ENCODE results near the gene TDRD10. TPM values are rescaled to one million over a fixed set of nuclear protein-coding genes. Genes with fewer than 3 reads are reported as not detected.

TDRD10 gene
- total RNA-seq, 1 experiment from 2014 or later, result not detected

DNA sequence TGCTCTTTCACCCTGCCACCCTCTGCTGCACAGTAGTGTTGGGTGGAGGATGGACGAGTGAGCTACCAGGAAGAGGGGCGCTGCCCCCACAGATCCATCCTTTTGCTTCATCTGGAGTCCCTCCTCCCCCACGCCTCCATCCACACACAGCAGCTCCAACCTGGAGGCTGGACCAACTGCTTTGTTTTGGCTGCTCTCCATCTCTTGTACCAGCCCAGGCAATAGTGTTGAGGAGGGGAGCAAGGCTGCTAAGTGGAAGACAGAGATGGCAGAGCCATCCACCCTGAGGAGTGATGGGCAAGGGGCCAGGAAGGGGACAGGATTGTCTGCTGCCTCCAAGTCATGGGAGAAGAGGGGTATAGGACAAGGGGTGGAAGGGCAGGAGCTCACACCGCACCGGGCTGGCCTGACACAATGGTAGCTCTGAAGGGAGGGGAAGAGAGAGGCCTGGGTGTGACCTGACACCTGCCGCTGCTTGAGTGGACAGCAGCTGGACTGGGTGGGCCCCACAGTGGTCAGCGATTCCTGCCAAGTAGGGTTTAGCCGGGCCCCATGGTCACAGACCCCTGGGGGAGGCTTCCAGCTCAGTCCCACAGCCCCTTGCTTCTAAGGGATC is 74.0 kb downstream of the TDRD10 start:
- DNase-seq (ENCODE audit: low read depth in 1 of 2, low spot score in 2 of 2), result no peak

DNA sequence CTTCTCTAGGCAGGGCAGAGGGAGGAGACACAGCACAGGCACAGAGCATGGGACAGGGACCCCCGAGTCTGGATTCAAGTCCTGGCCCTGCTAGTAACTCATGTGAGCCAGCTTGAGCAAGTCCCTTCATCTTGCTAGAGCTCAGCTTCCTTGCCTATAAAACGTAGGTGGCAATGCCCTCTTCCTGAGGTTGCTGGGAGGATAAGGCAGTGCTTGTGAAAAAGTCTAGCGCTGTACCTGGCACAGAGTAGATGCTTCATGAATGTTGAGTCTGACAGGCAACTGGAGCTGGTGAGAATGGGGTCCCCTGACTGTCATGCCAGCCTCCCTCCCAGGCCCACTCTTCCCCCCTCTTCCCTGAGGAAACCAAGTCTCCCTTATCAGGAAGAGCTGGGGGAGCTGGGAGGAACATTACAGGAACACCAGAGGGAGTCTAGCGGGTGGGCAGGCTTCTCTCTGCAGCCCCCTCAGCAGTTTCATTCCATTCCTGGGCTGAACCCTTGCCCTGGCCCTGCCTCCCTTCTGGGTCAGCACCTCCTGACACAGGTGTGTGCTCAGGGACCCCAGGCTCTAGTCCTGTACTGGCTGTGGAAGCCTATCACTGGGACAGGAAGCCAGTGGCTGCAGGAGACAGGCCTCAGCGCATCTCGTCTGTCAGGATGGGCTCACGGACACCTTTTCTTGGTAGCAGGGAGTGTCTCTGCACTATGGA is 75.5 kb downstream of the TDRD10 start:
- H3K27ac ChIP-seq, result no peak overlapping the region
- no peak overlapping the region for H3K4me3 ChIP-seq
- peaks cover 33% of the 10 kb centered on the region for H3K36me3 ChIP-seq
- H3K4me1 ChIP-seq (replicated peaks), result no peaks in the 10 kb centered on the region
- DNase-seq (ENCODE audit: low read depth in 1 of 2, low spot score in 2 of 2), result no peak
- H3K9me3 ChIP-seq (replicated peaks), result no peaks in the 10 kb centered on the region
- H3K27me3 ChIP-seq (replicated peaks), result no peaks in the 10 kb centered on the region; the same call in 1 of the 2 replicates

More for the DNA sequence above, 74.0 kb downstream of the TDRD10 start:
- H3K36me3 ChIP-seq, result peaks cover 21% of the 10 kb centered on the region
- no peaks in the 10 kb centered on the region for H3K9me3 ChIP-seq (replicated peaks)
- no peak overlapping the region for H3K27ac ChIP-seq
- no peak overlapping the region for H3K4me3 ChIP-seq
- H3K4me1 ChIP-seq (replicated peaks), result no peaks in the 10 kb centered on the region
- no peaks in the 10 kb centered on the region; the same call in 1 of the 2 replicates for H3K27me3 ChIP-seq (replicated peaks)

DNA sequence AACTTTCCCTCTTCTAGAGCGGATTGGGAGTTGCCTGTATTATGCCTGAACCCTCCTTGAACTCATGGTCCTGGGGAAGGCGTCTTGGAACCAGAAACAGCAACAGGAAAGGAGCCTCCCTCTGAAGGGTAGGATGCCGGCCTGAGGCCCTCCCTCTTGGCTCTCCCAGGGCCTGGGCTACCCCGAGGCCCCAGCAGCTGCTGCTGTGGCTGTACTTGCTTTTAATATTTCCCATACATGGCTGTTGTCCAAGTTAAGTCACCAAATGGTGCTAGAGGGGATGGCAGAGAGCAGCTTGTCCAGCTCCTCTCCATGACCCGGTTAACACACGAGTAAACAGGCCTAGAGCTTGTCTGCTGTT is 76.0 kb downstream of the TDRD10 start:
- no peak overlapping the region for H3K27ac ChIP-seq
- H3K27me3 ChIP-seq (replicated peaks), result no peaks in the 10 kb centered on the region; the same call in 1 of the 2 replicates
- H3K9me3 ChIP-seq (replicated peaks), result no peaks in the 10 kb centered on the region
- DNase-seq (ENCODE audit: low read depth in 1 of 2, low spot score in 2 of 2), result no peak
- H3K36me3 ChIP-seq, result peaks cover 38% of the 10 kb centered on the region
- H3K4me1 ChIP-seq (replicated peaks), result no peaks in the 10 kb centered on the region
- no peak overlapping the region for H3K4me3 ChIP-seq

DNA sequence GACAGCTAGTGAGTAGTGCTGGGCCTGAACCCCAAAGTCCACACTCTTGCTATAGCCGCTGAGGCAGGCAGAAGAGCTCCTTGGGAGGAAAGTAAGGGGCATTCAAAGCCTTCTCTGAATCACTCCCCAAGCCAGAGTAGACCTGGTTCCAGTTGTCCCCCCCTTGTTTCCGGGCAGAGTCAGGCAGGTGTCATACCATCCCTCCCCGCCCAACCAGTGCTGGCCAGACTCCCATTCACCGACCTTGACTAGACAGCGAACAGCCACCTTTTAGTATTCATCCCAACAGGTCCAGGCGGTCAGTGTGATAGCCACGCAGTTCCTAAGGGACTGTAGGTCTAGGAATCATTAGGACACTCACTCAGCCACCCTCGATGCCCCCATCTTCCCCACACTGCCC is 77.4 kb downstream of the TDRD10 start:
- H3K27me3 ChIP-seq (replicated peaks), result no peaks in the 10 kb centered on the region
- peaks cover 51% of the 10 kb centered on the region for H3K36me3 ChIP-seq
- no peak overlapping the region for H3K27ac ChIP-seq

DNA sequence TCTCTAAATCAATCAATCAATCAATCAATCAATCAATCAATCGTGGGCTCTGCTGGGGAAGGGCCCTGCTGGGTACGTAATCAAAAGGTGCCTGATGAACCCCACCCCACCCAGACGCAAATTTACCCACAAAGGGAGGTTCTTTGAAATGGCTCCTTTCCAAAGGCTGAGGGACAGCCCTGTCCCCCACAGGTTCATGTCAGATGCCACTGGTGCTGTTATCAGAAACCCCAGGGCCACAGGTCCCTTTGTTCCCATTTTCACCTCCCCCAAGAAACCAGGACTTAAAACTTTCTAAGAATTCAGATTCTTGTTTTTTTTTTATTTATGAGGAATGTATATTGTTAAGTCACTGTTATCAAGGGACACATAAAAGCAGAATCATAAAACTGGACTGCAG is 79.7 kb downstream of the TDRD10 start:
- no peaks in the 10 kb centered on the region for H3K4me1 ChIP-seq (replicated peaks)
- no peaks in the 10 kb centered on the region for H3K27me3 ChIP-seq (replicated peaks)
- H3K27ac ChIP-seq, result no peak overlapping the region
- no peaks in the 10 kb centered on the region for H3K9me3 ChIP-seq (replicated peaks)
- no peak for DNase-seq (ENCODE audit: low read depth in 1 of 2, low spot score in 2 of 2)
- H3K36me3 ChIP-seq, result peaks cover 75% of the 10 kb centered on the region
- no peak overlapping the region for H3K4me3 ChIP-seq

More for the DNA sequence above, 77.4 kb downstream of the TDRD10 start:
- no peak overlapping the region for H3K4me3 ChIP-seq
- H3K4me1 ChIP-seq (replicated peaks), result no peaks in the 10 kb centered on the region
- H3K9me3 ChIP-seq (replicated peaks), result no peaks in the 10 kb centered on the region
- DNase-seq (ENCODE audit: low read depth in 1 of 2, low spot score in 2 of 2), result no peak

DNA sequence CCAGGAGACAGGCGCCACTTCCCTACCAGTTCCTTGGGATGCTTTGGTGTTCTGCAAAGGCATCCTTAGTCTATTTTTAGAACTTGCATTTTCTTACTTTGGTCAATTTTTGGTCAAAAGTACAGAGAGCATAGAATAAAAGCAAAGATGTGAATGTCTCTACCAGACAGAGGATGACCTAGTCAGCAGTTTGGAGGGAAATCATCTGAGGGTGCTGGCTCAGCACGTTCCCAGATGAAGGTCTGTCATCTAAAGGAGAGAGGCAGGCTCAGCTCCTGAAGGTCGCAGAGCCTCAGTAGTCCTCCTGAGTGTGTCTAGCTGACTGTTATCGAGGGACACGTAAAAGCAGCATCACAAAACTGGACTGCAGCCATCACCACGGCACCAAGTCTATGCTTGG is 80.9 kb downstream of the TDRD10 start:
- Histone ChIP-seq H3K36me3 (peaks cover 87% of the 10 kb centered on the region), H3K4me1 (replicated peaks) (no peaks in the 10 kb centered on the region), H3K27me3 (replicated peaks) (no peaks in the 10 kb centered on the region), H3K4me3 (no peak overlapping the region), H3K9me3 (replicated peaks) (no peaks in the 10 kb centered on the region), H3K27ac (no peak overlapping the region)
- no peak for DNase-seq (ENCODE audit: low read depth in 1 of 2, low spot score in 2 of 2)

DNA sequence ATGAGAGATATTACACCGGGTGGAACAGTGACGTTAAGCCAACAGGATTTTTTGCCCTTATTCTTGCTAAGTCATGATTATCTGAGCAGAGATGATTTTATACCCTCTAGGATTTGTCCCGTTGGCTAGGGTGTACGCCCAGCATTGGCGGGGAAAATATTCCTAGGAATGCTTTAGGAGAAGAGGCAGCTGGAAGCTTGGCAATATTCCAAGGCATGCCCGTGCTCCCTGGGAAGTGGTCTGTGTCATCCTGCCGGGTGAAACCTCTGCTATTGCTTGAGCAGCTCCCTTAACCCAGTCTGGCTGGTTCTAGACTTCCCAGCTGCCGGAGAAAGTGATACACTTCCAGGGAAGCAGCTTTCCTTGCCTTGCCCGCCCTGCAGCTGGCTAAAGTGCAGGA is 81.8 kb downstream of the TDRD10 start:
- Histone ChIP-seq H3K9me3 (replicated peaks) (no peaks in the 10 kb centered on the region), H3K27me3 (replicated peaks) (no peaks in the 10 kb centered on the region), H3K4me1 (replicated peaks) (no peaks in the 10 kb centered on the region), H3K36me3 (peaks cover 91% of the 10 kb centered on the region), H3K4me3 (no peak overlapping the region), H3K27ac (no peak overlapping the region)
- no peak for DNase-seq (ENCODE audit: low read depth in 1 of 2, low spot score in 2 of 2)

DNA sequence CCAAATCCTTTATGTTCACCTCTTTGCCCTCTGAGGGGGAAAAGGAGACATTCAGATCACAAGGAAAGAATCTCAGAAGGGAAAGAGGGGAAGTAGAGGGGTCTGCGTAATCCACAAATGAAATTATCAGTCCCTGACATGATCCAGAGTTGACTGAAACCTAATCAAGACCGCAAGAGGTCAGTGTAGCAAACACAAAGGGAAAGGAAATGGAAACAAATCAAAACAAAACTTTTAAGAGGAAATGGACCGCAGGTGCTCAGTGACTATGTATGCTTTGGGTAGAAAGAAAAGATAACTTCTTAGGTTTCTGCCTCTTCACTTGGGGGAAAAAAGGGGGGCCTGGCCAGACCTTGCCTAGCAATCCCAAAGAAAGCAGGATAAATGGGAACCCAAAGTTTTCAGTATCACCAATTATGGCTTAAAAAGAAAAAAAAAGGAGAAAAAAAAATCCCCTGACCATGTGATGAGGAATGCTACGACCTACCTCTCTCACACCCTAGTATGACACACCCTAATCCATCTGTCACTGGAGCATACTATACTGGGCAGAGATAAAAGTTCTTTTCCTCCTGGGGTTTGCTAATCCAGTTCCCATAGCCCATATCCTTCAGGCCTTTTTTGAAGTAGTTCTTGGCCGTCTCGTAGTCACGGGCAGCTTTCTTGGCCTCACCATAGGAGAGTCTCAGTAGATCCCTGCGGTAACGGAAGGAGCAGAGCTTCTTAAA is 82.4 kb downstream of the TDRD10 start:
- H3K36me3 ChIP-seq, result peaks cover 97% of the 10 kb centered on the region
- no peaks in the 10 kb centered on the region for H3K9me3 ChIP-seq (replicated peaks)
- no peak for DNase-seq (ENCODE audit: low read depth in 1 of 2, low spot score in 2 of 2)
- no peaks in the 10 kb centered on the region for H3K27me3 ChIP-seq (replicated peaks)
- no peak overlapping the region for H3K4me3 ChIP-seq
- H3K4me1 ChIP-seq (replicated peaks), result no peaks in the 10 kb centered on the region
- H3K27ac ChIP-seq, result no peak overlapping the region

DNA sequence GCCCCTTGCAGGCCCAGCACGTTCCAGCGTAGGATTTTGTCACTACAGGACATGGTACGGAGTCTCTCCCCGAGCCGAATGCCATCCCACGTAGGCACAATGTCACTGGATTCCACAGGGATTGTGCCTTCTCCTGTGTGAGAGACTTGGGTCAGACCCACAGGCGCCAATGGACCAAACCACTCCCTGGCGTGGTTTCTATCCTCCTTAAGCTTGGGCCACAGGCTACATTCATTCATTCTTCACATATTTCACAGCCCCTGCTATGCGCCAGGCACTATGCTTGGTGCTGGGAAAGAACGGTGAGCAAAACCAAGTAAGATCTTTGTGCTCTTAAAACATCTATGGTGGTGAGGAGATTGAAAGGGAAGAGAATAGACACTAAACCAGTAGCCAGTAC is 84.2 kb downstream of the TDRD10 start:
- Histone ChIP-seq H3K27ac (no peak overlapping the region), H3K4me3 (no peak overlapping the region), H3K36me3 (peaks cover 97% of the 10 kb centered on the region), H3K27me3 (replicated peaks) (no peaks in the 10 kb centered on the region), H3K4me1 (replicated peaks) (peaks cover 8% of the 10 kb centered on the region), H3K9me3 (replicated peaks) (no peaks in the 10 kb centered on the region)
- no peak for DNase-seq (ENCODE audit: low read depth in 1 of 2, low spot score in 2 of 2)

DNA sequence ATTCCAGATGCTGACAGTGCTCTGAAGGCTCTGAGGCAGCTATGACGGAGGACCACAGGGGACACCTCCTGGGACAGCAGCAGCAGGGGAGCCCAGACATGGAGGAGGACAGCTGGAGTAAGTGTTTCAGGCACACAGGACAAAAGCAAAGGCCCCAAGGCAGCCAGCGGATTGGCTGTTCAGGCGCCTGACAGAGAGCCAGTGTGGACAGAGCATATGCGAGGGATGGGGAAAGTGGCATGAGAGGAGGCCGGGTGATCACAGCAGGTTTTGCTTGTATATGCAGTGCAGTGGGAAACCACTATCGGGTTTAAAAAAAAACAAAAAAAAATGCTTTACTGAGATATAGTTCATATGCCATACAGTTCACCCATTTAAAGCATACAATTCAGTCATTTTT is 84.6 kb downstream of the TDRD10 start:
- H3K36me3 ChIP-seq, result peaks cover 97% of the 10 kb centered on the region
- no peaks in the 10 kb centered on the region for H3K9me3 ChIP-seq (replicated peaks)
- H3K4me1 ChIP-seq (replicated peaks), result peaks cover 12% of the 10 kb centered on the region
- no peak for DNase-seq (ENCODE audit: low read depth in 1 of 2, low spot score in 2 of 2)
- H3K27ac ChIP-seq, result no peak overlapping the region
- H3K4me3 ChIP-seq, result no peak overlapping the region
- no peaks in the 10 kb centered on the region for H3K27me3 ChIP-seq (replicated peaks)

DNA sequence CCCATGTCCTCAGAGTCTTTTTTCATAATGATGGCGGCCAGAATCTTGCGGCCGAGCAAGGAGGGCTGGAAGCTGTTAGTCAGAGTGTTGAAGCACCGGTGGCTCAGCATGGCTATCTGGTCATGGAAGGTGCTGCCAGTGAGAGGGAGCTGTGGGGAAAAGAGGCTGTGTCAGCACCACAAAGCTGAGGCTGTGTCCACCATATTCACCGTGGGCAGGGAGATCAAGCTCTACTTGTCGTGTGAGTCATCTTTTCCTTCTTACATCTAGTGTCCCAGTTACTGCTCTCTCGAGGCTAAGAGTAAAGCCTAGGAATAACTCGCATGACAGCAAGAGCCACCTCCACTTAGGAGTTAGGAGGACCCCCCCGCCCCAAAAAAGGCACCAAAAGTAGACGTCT is 87.8 kb downstream of the TDRD10 start:
- Histone ChIP-seq H3K9me3 (replicated peaks) (no peaks in the 10 kb centered on the region), H3K4me1 (replicated peaks) (peaks cover 12% of the 10 kb centered on the region), H3K36me3 (peaks cover 99% of the 10 kb centered on the region), H3K27me3 (replicated peaks) (no peaks in the 10 kb centered on the region), H3K4me3 (no peak overlapping the region), H3K27ac (no peak overlapping the region)
- DNase-seq (ENCODE audit: low read depth in 1 of 2, low spot score in 2 of 2), result no peak

DNA sequence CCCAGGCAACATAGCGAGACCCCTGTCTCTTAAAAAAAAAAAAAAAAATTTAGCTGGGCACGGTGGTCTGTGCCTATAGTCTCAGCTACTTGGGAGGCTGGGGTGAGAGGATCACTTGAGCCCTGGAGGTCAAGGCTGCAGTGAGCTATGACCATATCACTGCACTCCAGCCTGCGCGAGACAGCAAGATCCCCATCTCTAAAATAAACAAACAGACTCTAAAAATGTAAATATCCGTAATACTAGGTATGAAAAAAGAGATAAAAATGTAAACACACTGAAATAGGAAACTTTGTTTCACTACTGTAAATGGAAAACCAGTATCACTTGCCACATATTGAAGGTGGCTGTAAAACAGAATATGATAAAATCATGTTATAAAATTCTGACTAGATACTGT is 88.7 kb downstream of the TDRD10 start:
- Histone ChIP-seq H3K4me1 (replicated peaks) (peaks cover 12% of the 10 kb centered on the region), H3K27ac (no peak overlapping the region), H3K36me3 (peaks cover 98% of the 10 kb centered on the region), H3K27me3 (replicated peaks) (no peaks in the 10 kb centered on the region), H3K4me3 (no peak overlapping the region), H3K9me3 (replicated peaks) (no peaks in the 10 kb centered on the region)
- no peak for DNase-seq (ENCODE audit: low read depth in 1 of 2, low spot score in 2 of 2)

DNA sequence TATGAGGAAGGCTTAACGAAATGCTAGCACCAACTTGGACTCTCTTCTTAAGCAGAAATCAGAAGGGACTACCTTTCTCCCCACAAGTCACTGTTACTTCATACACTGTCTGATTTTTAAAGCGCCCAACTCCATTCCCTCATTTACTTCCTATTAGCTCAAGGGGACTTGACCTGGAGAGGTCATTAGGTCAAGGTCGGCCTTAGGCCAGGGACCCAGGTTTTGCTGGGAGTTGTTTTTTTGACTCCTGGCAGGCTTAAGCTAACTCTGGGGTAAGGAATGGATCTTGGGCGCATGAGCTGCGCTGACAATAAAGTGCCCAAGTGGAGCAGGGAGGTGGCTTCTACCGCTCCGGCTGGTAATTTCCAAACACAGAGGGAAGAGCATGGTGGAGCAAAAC is 89.2 kb downstream of the TDRD10 start:
- Histone ChIP-seq H3K27me3 (replicated peaks) (no peaks in the 10 kb centered on the region), H3K4me3 (no peak overlapping the region), H3K9me3 (replicated peaks) (no peaks in the 10 kb centered on the region), H3K27ac (no peak overlapping the region), H3K4me1 (replicated peaks) (peaks cover 12% of the 10 kb centered on the region), H3K36me3 (peaks cover 98% of the 10 kb centered on the region)
- no peak for DNase-seq (ENCODE audit: low read depth in 1 of 2, low spot score in 2 of 2)

DNA sequence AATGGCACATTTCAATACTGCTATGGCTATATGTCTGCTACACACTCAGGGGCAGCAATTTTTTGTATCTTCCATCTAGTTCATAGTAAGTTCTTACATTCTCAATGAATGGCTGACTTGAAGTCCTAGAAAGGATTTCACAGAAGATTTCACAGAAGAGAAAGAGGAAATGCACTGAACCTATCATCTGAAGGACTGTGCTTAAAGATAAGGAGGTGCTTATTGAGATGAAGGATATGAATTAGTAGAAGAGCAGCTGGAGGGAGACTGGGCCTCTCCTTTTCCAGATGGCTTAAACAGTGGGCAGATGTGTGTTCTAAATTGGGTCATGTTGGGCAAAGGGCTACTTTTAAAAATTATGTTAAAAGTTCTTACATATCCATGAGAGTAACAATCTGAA is 91.4 kb downstream of the TDRD10 start:
- no peak overlapping the region for H3K4me3 ChIP-seq
- H3K36me3 ChIP-seq, result peaks cover 98% of the 10 kb centered on the region
- H3K27ac ChIP-seq, result no peak overlapping the region
- DNase-seq (ENCODE audit: low read depth in 1 of 2, low spot score in 2 of 2), result no peak
- no peaks in the 10 kb centered on the region for H3K9me3 ChIP-seq (replicated peaks)
- no peaks in the 10 kb centered on the region for H3K27me3 ChIP-seq (replicated peaks)
- peaks cover 12% of the 10 kb centered on the region for H3K4me1 ChIP-seq (replicated peaks)

All from SJSA1 (cell line).